ENCODE measurements around the gene CCL21.
A peak's percentile ranks its signal among the peaks of the same experiment; 100 is the strongest.

Gene CCL21

DNA sequence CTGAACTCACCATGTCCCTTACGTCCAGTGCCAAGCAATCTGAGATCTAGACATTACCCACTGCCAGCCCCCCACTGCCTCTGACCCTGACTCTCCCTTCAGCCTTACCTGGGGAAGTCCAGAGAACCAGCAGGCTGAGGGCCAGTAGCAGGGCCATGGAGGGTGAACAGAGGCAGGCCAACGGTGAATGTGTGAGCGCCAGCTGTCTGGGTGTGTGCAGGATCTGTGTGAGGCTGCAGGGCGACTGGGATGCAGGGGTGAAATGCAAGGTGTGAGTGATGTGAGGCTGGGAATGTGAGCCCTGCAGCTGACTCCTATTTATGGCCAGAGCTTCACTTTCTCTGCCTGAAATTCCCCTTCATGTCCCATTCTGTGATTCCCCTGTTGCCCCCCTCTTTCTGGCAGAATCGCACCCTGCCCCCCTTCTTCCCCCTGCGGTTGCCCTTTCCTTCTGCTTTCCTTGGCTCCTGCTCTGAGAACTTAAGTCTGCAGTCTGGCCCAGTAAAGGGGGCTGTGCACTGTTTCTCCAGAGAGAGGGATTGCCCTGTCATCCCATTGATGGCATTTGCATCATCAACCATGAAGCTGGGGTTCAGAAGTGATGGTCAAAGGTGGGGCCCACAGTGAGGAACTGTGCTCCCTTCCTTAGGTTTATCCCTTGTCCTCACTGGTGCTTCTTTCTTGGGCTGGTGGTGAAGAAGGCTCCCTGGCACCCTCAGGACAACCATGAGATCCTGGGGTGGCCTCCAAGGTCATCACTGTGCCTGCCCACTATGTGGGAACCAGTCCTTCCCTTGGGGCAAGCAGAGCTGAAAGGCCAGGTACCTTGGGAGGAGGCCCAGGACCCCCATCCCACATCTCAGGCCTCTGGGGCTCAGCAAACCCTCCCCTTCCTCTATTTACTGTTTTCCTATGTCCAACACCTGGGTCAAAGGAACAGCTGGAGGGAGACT is 18.7 kb downstream of the CCL21 start, which contains the start of gene CCL19:
Gene CCL19, minus strand, starts transcription at position 294 of the 953 bp plus-strand sequence. Its CDS starts 137 bp downstream, at position 157.
- Histone ChIP-seq H3K4me3 (replicated peaks; ENCODE audit: insufficient read depth, low read length) (no peak within 1 kb of the TSS), H3K27me3 (ENCODE audit: insufficient read depth, poor library complexity, severe bottlenecking) (no peaks in the 10 kb centered on the region), H3K27ac (replicated peaks) (no peak within 1 kb of the TSS)
- TF ChIP-seq, protein P1, sequence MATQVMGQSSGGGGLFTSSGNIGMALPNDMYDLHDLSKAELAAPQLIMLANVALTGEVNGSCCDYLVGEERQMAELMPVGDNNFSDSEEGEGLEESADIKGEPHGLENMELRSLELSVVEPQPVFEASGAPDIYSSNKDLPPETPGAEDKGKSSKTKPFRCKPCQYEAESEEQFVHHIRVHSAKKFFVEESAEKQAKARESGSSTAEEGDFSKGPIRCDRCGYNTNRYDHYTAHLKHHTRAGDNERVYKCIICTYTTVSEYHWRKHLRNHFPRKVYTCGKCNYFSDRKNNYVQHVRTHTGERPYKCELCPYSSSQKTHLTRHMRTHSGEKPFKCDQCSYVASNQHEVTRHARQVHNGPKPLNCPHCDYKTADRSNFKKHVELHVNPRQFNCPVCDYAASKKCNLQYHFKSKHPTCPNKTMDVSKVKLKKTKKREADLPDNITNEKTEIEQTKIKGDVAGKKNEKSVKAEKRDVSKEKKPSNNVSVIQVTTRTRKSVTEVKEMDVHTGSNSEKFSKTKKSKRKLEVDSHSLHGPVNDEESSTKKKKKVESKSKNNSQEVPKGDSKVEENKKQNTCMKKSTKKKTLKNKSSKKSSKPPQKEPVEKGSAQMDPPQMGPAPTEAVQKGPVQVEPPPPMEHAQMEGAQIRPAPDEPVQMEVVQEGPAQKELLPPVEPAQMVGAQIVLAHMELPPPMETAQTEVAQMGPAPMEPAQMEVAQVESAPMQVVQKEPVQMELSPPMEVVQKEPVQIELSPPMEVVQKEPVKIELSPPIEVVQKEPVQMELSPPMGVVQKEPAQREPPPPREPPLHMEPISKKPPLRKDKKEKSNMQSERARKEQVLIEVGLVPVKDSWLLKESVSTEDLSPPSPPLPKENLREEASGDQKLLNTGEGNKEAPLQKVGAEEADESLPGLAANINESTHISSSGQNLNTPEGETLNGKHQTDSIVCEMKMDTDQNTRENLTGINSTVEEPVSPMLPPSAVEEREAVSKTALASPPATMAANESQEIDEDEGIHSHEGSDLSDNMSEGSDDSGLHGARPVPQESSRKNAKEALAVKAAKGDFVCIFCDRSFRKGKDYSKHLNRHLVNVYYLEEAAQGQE (IDR thresholded peaks at IDR 0.05; ENCODE audit: insufficient replicate concordance, low read depth): no peak
- no peak for TF ChIP-seq SPI1 (IDR thresholded peaks at IDR 0.05; ENCODE audit: borderline replicate concordance, low read depth)
- TF ChIP-seq, protein P2, sequence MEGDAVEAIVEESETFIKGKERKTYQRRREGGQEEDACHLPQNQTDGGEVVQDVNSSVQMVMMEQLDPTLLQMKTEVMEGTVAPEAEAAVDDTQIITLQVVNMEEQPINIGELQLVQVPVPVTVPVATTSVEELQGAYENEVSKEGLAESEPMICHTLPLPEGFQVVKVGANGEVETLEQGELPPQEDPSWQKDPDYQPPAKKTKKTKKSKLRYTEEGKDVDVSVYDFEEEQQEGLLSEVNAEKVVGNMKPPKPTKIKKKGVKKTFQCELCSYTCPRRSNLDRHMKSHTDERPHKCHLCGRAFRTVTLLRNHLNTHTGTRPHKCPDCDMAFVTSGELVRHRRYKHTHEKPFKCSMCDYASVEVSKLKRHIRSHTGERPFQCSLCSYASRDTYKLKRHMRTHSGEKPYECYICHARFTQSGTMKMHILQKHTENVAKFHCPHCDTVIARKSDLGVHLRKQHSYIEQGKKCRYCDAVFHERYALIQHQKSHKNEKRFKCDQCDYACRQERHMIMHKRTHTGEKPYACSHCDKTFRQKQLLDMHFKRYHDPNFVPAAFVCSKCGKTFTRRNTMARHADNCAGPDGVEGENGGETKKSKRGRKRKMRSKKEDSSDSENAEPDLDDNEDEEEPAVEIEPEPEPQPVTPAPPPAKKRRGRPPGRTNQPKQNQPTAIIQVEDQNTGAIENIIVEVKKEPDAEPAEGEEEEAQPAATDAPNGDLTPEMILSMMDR (IDR thresholded peaks at IDR 0.05; ENCODE audit: insufficient read depth, low read length): no peak
- TF ChIP-seq GABPA (IDR thresholded peaks at IDR 0.05; ENCODE audit: low read depth): no peak
- no peak for TF ChIP-seq POLR2AphosphoS5 (IDR thresholded peaks at IDR 0.05; ENCODE audit: low read depth)
- DNase-seq (ENCODE audit: low read depth in 1 of 2, low spot score in 1 of 2): peak in 1 of 2 experiments; percentile 13

DNA sequence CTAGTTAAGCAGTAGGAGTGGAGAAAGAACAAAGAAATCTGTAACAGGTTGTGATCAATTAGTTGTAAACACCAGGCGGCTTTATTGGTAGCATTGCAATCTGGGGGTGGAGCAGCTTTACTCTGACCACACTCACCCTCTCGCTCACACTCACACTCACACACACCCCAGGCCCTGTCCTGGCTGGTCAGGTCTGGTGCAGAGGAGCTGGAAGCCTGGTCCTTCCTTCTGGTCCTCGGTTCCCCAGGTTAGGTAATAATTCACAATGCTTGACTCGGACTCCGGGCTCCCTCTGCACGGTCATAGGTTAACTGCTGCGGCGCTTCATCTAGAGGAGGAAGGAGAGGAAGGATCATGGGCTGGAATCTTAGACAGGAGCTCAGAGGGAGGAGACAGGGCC is 20.4 kb downstream of the CCL21 start:
- no peak overlapping the region for H3K27ac ChIP-seq (replicated peaks)
- no peak for DNase-seq (ENCODE audit: low read depth in 1 of 2, low spot score in 1 of 2)
- TF ChIP-seq, protein P2 (IDR thresholded peaks at IDR 0.05; ENCODE audit: insufficient read depth, low read length): no peak
- TF ChIP-seq, protein P1 (IDR thresholded peaks at IDR 0.05; ENCODE audit: insufficient replicate concordance, low read depth): no peak
- no peak for TF ChIP-seq SPI1 (IDR thresholded peaks at IDR 0.05; ENCODE audit: borderline replicate concordance, low read depth)
- TF ChIP-seq POLR2AphosphoS5 (IDR thresholded peaks at IDR 0.05; ENCODE audit: low read depth): no peak
- no peak for TF ChIP-seq GABPA (IDR thresholded peaks at IDR 0.05; ENCODE audit: low read depth)
- H3K4me3 ChIP-seq (replicated peaks; ENCODE audit: insufficient read depth, low read length): no peak overlapping the region
- H3K27me3 ChIP-seq (ENCODE audit: insufficient read depth, poor library complexity, severe bottlenecking): no peaks in the 10 kb centered on the region

DNA sequence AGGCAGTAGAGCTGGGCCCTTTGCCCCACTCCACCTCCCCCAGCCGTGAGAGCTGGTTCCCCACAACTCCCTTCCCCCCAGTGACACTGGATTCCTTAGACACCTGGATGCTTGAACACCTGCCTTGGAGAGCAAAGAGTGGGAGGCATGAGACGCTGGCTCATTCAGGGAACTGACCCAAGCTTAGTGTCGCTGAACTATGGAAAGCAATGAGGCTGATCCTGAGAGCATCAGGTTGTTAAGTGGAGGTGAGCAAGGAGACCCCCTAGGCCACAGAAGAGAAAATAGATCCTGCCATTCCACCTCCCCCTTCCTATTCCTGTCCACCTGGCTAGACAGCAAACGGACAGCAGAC is 20.8 kb downstream of the CCL21 start:
- Histone ChIP-seq H3K27me3 (ENCODE audit: insufficient read depth, poor library complexity, severe bottlenecking) (no peaks in the 10 kb centered on the region), H3K4me3 (replicated peaks; ENCODE audit: insufficient read depth, low read length) (no peak overlapping the region), H3K27ac (replicated peaks) (no peak overlapping the region)
- TF ChIP-seq SPI1 (IDR thresholded peaks at IDR 0.05; ENCODE audit: borderline replicate concordance, low read depth): no peak
- TF ChIP-seq GABPA (IDR thresholded peaks at IDR 0.05; ENCODE audit: low read depth): no peak
- TF ChIP-seq, protein P1 (IDR thresholded peaks at IDR 0.05; ENCODE audit: insufficient replicate concordance, low read depth): no peak
- TF ChIP-seq, protein P2 (IDR thresholded peaks at IDR 0.05; ENCODE audit: insufficient read depth, low read length): no peak
- TF ChIP-seq POLR2AphosphoS5 (IDR thresholded peaks at IDR 0.05; ENCODE audit: low read depth): no peak
- DNase-seq (ENCODE audit: low read depth in 1 of 2, low spot score in 1 of 2): no peak
